HepG2 (cell line): Measurements from ENCODE around the gene IRF2BPL. TPM values are rescaled to one million over a fixed set of nuclear protein-coding genes. Genes with fewer than 3 reads are reported as not detected.

Experiments used
- ARHGAP35 ChIP-seq: sonication (generic); formaldehyde crosslinking; IDR thresholded peaks from 2 replicates; pipeline ENCODE4 v1.9.0; 2022; ENCODE audit warnings: mild to moderate bottlenecking, inconsistent platforms, moderate library complexity, missing genetic modification reagents, borderline replicate concordance
- ELF3 ChIP-seq: IDR thresholded peaks from 2 replicates; pipeline ENCODE4 v1.6.1; 2016; ENCODE audit warnings: missing genetic modification reagents, missing compliant biosample characterization
- GTF2F1 ChIP-seq: fragments of 150-350 bp; IDR thresholded peaks from 2 replicates; pipeline ENCODE4 v1.6.1; 2014; ENCODE audit warnings: low read length
- MTA3 ChIP-seq: sonication (generic); formaldehyde crosslinking; IDR thresholded peaks from 2 replicates; pipeline ENCODE4 v1.4.0; 2020; ENCODE audit warnings: missing genetic modification reagents
- NCOA5 ChIP-seq: sonication (generic); formaldehyde crosslinking; IDR thresholded peaks from 2 replicates; pipeline ENCODE4 v1.4.0; 2020; ENCODE audit warnings: missing genetic modification reagents
- POGZ ChIP-seq: sonication (generic); formaldehyde crosslinking; IDR thresholded peaks from 2 replicates; pipeline ENCODE4 v1.4.0; 2020; ENCODE audit warnings: mild to moderate bottlenecking, missing genetic modification reagents
- SP5 ChIP-seq: IDR thresholded peaks from 2 replicates; pipeline ENCODE4 v1.6.1; 2016; ENCODE audit warnings: low read depth, borderline replicate concordance
- YY1 ChIP-seq: IDR thresholded peaks from 2 replicates; pipeline ENCODE4 v1.6.1; 2011; ENCODE audit warnings: low read length, low read depth, moderate library complexity, mild to moderate bottlenecking; ENCODE audit not compliant: insufficient read depth, insufficient replicate concordance
- ZNF24 ChIP-seq: fragments of 450-650 bp; IDR thresholded peaks from 2 replicates; pipeline ENCODE4 v1.6.1; 2017; ENCODE audit warnings: antibody characterized with exemption, mild to moderate bottlenecking
- ZNF451 ChIP-seq: sonication (generic); formaldehyde crosslinking; IDR thresholded peaks from 2 replicates; pipeline ENCODE4 v1.5.0; 2020; ENCODE audit warnings: mild to moderate bottlenecking, missing genetic modification reagents
- ZNF549 ChIP-seq: sonication (generic); formaldehyde crosslinking; IDR thresholded peaks from 2 replicates; pipeline ENCODE4 v1.5.0; 2020; ENCODE audit warnings: missing genetic modification reagents
- ZNF607 ChIP-seq: sonication (generic); formaldehyde crosslinking; IDR thresholded peaks from 2 replicates; pipeline ENCODE4 v1.5.1; 2020; ENCODE audit warnings: missing genetic modification reagents, mild to moderate bottlenecking, borderline replicate concordance
- polyA plus RNA-seq, 8 experiments: library from polyadenylated mRNA; depleted of rRNA in 3 of 8; stranded (reverse) in 7 of 8; unstranded in 1 of 8; fragments of >200 nt; fragmentation: Illumina TruSeq in 4 of 8; extraction: Trizol in 4 of 8; gene quantifications; 2 replicates each; pipeline versions ENCODE4 v1.2.1 to v1.2.3, GENCODE V29; 2011 to 2016; ENCODE audit warnings: low read depth in 4 of 8, missing spikeins in 1 of 8, mixed read lengths in 1 of 8; ENCODE audit not compliant: insufficient read depth in 1 of 8
- total RNA-seq, 5 experiments: library from RNA; depleted of rRNA; stranded (reverse); fragments of >200 nt; fragmentation: Illumina TruSeq; extraction: Trizol; gene quantifications; 2 replicates each; pipeline ENCODE4 v1.2.3, GENCODE V29; 2016; ENCODE audit warnings: low read depth in 1 of 5
- TF ChIP-seq, protein P1 (sequence below): sonication (generic); formaldehyde crosslinking; IDR thresholded peaks from 2 replicates; pipeline ENCODE4 v1.4.0; 2020; ENCODE audit warnings: low read depth, missing genetic modification reagents
- TF ChIP-seq, protein P2 (sequence below): sonication (generic); formaldehyde crosslinking; IDR thresholded peaks from 2 replicates; pipeline ENCODE4 v1.5.0; 2020; ENCODE audit warnings: missing genetic modification reagents
- TF ChIP-seq, protein P3 (sequence below): IDR thresholded peaks from 2 replicates; pipeline ENCODE4 v1.6.1; 2016
- TF ChIP-seq, protein P4 (sequence below): sonication (generic); formaldehyde crosslinking; IDR thresholded peaks from 2 replicates; pipeline ENCODE4 v1.4.0; 2020; ENCODE audit warnings: mild to moderate bottlenecking, missing genetic modification reagents
- TF ChIP-seq, protein P5 (sequence below): sonication (generic); formaldehyde crosslinking; IDR thresholded peaks from 2 replicates; pipeline ENCODE4 v1.8.0; 2022; ENCODE audit warnings: mild to moderate bottlenecking, missing genetic modification reagents
- TF ChIP-seq, protein P6 (sequence below): sonication (generic); formaldehyde crosslinking; IDR thresholded peaks from 2 replicates; pipeline ENCODE4 v1.8.0; 2022; ENCODE audit warnings: mild to moderate bottlenecking, missing genetic modification reagents, borderline replicate concordance
- TF ChIP-seq, protein P7 (sequence below), 2 experiments: fragments of 450-650 bp in 1 of 2; sonication (generic) in 1 of 2; formaldehyde crosslinking; IDR thresholded peaks; 2 replicates each; pipeline versions ENCODE4 v1.5.0 to v1.8.0; 2020 to 2022; ENCODE audit warnings: mild to moderate bottlenecking in 1 of 2, missing genetic modification reagents in 1 of 2

IRF2BPL gene
- total and polyA plus RNA-seq, 2 of the 13 experiments (the other 11 are each of a cell fraction or from before 2014, with no cell fraction given): 6.6 to 8.4 TPM

DNA sequence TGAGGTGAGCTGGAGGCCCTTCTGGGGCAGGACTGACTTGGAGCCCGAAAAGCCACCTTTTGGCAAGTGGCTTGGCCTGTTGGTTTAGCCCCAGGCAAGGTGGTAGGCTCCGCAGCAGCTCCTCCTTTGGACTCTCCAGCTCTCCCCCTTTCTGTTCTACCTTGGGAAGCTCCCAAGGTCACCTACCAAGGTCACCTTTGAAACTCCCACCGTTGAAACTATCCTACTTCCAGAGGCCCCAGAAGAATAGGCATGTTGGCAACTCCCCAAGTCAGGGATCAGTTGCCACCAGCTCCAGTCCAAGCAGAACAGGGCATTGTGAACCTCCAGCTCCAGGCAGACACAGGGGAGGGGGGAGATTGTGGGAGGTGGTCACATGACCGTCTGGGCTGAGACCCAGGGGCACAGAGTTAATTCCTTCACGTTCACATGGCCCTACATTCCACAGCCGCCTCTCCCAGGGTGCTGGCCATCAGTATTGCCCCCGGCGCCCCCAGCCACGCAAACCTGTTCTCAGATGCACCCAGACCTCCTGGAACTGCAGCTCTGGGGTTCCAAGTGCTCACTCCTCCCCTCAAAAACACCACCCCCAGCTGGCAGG is 14.4 kb downstream of the IRF2BPL start (continued):
- TF ChIP-seq, protein P1, sequence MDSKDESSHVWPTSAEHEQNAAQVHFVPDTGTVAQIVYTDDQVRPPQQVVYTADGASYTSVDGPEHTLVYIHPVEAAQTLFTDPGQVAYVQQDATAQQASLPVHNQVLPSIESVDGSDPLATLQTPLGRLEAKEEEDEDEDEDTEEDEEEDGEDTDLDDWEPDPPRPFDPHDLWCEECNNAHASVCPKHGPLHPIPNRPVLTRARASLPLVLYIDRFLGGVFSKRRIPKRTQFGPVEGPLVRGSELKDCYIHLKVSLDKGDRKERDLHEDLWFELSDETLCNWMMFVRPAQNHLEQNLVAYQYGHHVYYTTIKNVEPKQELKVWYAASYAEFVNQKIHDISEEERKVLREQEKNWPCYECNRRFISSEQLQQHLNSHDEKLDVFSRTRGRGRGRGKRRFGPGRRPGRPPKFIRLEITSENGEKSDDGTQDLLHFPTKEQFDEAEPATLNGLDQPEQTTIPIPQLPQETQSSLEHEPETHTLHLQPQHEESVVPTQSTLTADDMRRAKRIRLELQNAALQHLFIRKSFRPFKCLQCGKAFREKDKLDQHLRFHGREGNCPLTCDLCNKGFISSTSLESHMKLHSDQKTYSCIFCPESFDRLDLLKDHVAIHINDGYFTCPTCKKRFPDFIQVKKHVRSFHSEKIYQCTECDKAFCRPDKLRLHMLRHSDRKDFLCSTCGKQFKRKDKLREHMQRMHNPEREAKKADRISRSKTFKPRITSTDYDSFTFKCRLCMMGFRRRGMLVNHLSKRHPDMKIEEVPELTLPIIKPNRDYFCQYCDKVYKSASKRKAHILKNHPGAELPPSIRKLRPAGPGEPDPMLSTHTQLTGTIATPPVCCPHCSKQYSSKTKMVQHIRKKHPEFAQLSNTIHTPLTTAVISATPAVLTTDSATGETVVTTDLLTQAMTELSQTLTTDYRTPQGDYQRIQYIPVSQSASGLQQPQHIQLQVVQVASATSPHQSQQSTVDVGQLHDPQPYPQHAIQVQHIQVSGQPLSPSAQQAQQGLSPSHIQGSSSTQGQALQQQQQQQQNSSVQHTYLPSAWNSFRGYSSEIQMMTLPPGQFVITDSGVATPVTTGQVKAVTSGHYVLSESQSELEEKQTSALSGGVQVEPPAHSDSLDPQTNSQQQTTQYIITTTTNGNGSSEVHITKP: peak; percentile 74
- TF ChIP-seq, protein P2, sequence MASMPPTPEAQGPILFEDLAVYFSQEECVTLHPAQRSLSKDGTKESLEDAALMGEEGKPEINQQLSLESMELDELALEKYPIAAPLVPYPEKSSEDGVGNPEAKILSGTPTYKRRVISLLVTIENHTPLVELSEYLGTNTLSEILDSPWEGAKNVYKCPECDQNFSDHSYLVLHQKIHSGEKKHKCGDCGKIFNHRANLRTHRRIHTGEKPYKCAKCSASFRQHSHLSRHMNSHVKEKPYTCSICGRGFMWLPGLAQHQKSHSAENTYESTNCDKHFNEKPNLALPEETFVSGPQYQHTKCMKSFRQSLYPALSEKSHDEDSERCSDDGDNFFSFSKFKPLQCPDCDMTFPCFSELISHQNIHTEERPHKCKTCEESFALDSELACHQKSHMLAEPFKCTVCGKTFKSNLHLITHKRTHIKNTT (CRISPR knock-in tag): no peak
- no peak for TF ChIP-seq ELF3 (CRISPR knock-in tag)
- TF ChIP-seq SP5 (CRISPR knock-in tag): no peak
- TF ChIP-seq, protein P3, sequence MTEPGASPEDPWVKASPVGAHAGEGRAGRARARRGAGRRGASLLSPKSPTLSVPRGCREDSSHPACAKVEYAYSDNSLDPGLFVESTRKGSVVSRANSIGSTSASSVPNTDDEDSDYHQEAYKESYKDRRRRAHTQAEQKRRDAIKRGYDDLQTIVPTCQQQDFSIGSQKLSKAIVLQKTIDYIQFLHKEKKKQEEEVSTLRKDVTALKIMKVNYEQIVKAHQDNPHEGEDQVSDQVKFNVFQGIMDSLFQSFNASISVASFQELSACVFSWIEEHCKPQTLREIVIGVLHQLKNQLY: no peak
- TF ChIP-seq, protein P4, sequence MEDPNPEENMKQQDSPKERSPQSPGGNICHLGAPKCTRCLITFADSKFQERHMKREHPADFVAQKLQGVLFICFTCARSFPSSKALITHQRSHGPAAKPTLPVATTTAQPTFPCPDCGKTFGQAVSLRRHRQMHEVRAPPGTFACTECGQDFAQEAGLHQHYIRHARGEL (CRISPR knock-in tag): no peak
- TF ChIP-seq MTA3 (CRISPR knock-in tag): no peak
- TF ChIP-seq ZNF549 (CRISPR knock-in tag): no peak
- TF ChIP-seq YY1: no peak
- TF ChIP-seq NCOA5 (CRISPR knock-in tag): no peak
- no peak for TF ChIP-seq ARHGAP35 (CRISPR knock-in tag)
- no peak for TF ChIP-seq ZNF24
- TF ChIP-seq ZNF607 (CRISPR knock-in tag): no peak
- TF ChIP-seq GTF2F1: no peak
- TF ChIP-seq, protein P5, sequence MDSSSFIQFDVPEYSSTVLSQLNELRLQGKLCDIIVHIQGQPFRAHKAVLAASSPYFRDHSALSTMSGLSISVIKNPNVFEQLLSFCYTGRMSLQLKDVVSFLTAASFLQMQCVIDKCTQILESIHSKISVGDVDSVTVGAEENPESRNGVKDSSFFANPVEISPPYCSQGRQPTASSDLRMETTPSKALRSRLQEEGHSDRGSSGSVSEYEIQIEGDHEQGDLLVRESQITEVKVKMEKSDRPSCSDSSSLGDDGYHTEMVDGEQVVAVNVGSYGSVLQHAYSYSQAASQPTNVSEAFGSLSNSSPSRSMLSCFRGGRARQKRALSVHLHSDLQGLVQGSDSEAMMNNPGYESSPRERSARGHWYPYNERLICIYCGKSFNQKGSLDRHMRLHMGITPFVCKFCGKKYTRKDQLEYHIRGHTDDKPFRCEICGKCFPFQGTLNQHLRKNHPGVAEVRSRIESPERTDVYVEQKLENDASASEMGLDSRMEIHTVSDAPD (CRISPR knock-in tag): no peak
- TF ChIP-seq, protein P6, sequence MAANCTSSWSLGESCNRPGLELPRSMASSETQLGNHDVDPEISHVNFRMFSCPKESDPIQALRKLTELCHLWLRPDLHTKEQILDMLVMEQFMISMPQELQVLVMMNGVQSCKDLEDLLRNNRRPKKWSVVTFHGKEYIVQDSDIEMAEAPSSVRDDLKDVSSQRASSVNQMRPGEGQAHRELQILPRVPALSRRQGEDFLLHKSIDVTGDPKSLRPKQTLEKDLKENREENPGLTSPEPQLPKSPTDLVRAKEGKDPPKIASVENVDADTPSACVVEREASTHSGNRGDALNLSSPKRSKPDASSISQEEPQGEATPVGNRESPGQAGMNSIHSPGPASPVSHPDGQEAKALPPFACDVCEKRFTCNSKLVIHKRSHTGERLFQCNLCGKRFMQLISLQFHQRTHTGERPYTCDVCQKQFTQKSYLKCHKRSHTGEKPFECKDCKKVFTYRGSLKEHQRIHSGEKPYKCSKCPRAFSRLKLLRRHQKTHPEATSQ: no peak
- no peak for TF ChIP-seq ZNF451 (CRISPR knock-in tag)
- TF ChIP-seq, protein P7, sequence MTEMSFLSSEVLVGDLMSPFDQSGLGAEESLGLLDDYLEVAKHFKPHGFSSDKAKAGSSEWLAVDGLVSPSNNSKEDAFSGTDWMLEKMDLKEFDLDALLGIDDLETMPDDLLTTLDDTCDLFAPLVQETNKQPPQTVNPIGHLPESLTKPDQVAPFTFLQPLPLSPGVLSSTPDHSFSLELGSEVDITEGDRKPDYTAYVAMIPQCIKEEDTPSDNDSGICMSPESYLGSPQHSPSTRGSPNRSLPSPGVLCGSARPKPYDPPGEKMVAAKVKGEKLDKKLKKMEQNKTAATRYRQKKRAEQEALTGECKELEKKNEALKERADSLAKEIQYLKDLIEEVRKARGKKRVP (CRISPR knock-in tag; IDR thresholded peaks at IDR 0.05): no peak
- no peak; the same call in 1 of the 2 replicates for TF ChIP-seq POGZ (CRISPR knock-in tag)
